Neutrophil (primary cell): Measurements from ENCODE around the gene MAGEA4.
"Not testable (repeated sequence)": the region's sequence is repeated elsewhere in the genome, so short reads cannot be mapped to it uniquely, and the experiment has no call there.

Experiments
- H3K27ac ChIP-seq: fragments of 200-600 bp; sonication (generic); 2 replicates; pipeline ENCODE4 v1.5.1; 2016; ENCODE audit warnings: mild to moderate bottlenecking, moderate library complexity
- H3K27me3 ChIP-seq: fragments of 200-600 bp; sonication (generic); 2 replicates; pipeline ENCODE4 v1.6.0; 2016; ENCODE audit warnings: mild to moderate bottlenecking
- H3K36me3 ChIP-seq: fragments of 200-600 bp; sonication (generic); 2 replicates; pipeline ENCODE4 v1.5.1; 2017
- H3K4me1 ChIP-seq, 2 experiments: fragments of 200-600 bp in 1 of 2; sonication (generic) in 1 of 2; 1 replicate in 1 of 2; 2 replicates in 1 of 2; pipeline versions ENCODE4 v1.5.1 to v1.6.1; 2013 to 2016; ENCODE audit warnings: low read depth in 1 of 2, low read length in 1 of 2, mild to moderate bottlenecking in 1 of 2, moderate library complexity in 1 of 2; ENCODE audit not compliant: control insufficient read depth in 1 of 2, insufficient read depth in 1 of 2
- H3K4me3 ChIP-seq, 2 experiments: fragments of 200-600 bp in 1 of 2; sonication (generic) in 1 of 2; 1 replicate in 1 of 2; 2 replicates in 1 of 2; pipeline ENCODE4 v1.5.1; 2013 to 2016; ENCODE audit warnings: low read depth in 1 of 2, low read length in 1 of 2, mild to moderate bottlenecking in 1 of 2, moderate library complexity in 1 of 2
- H3K9me3 ChIP-seq: fragments of 200-600 bp; sonication (generic); 2 replicates; pipeline ENCODE4 v1.5.1; 2016
- CTCF ChIP-seq: fragments of 200-600 bp; sonication (generic); IDR thresholded peaks from 2 replicates; pipeline ENCODE4 v1.5.1; 2016; ENCODE audit warnings: antibody characterized with exemption

Gene MAGEA4

GRCh38 chrX:151901826-151902225 lies 10.9 kb upstream of the MAGEA4 start:
- TF ChIP-seq CTCF: no peak
- Histone ChIP-seq H3K27ac (no peak overlapping the region), H3K4me3 (no peak overlapping the region), H3K4me1 (no peaks in the 10 kb centered on the region), H3K36me3 (no peaks in the 10 kb centered on the region), H3K9me3 (no peaks in the 10 kb centered on the region), H3K27me3 (no peaks in the 10 kb centered on the region)

- Histone ChIP-seq H3K4me1 (no peaks in the 10 kb centered on the region), H3K27me3 (no peaks in the 10 kb centered on the region), H3K36me3 (no peaks in the 10 kb centered on the region), H3K4me3 (no peak overlapping the region), H3K9me3 (no peaks in the 10 kb centered on the region), H3K27ac (no peak overlapping the region)
- TF ChIP-seq CTCF: no peak
Measured at GRCh38 chrX:151902813-151903591, 9.7 kb upstream of the MAGEA4 start.

GRCh38 chrX:151904989-151905388 lies 7.7 kb upstream of the MAGEA4 start:
- Histone ChIP-seq H3K9me3 (no peaks in the 10 kb centered on the region), H3K4me3 (no peak overlapping the region), H3K4me1 (no peaks in the 10 kb centered on the region), H3K27ac (no peak overlapping the region), H3K27me3 (no peaks in the 10 kb centered on the region), H3K36me3 (no peaks in the 10 kb centered on the region)
- no peak for TF ChIP-seq CTCF

GRCh38 chrX:151912221-151912620 lies 468 bp upstream of the MAGEA4 start:
- Histone ChIP-seq H3K4me1 (no peaks in the 10 kb centered on the region), H3K36me3 (no peaks in the 10 kb centered on the region), H3K4me3 (no peak overlapping the region), H3K27ac (no peak overlapping the region), H3K9me3 (no peaks in the 10 kb centered on the region), H3K27me3 (no peaks in the 10 kb centered on the region)
- no peak for TF ChIP-seq CTCF

GRCh38 chrX:151918736-151919135 lies 6.0 kb downstream of the MAGEA4 start:
- not testable (repeated sequence) for H3K36me3 ChIP-seq, H3K4me3 ChIP-seq, H3K27me3 ChIP-seq, H3K9me3 ChIP-seq, H3K27ac ChIP-seq, H3K4me1 ChIP-seq

- Histone ChIP-seq H3K27me3 (no peaks in the 10 kb centered on the region), H3K36me3 (no peaks in the 10 kb centered on the region), H3K9me3 (no peaks in the 10 kb centered on the region), H3K4me1 (no peaks in the 10 kb centered on the region), H3K27ac (no peak overlapping the region), H3K4me3 (no peak overlapping the region)
- TF ChIP-seq CTCF: no peak
Measured at GRCh38 chrX:151919610-151920009, 6.9 kb downstream of the MAGEA4 start.
